Endodermal cell (in vitro differentiated cells): ENCODE measurements around the gene PRKG2. TPM values are rescaled to one million over a fixed set of nuclear protein-coding genes. Genes with fewer than 3 reads are reported as not detected.
"Not testable (repeated sequence)": the region's sequence is repeated elsewhere in the genome, so short reads cannot be mapped to it uniquely, and the experiment has no call there.

ENCODE experiments used
- DNase-seq: peaks from one replicate; pipeline ENCODE4 v3.0.0-alpha.2; 2017
- H3K27ac ChIP-seq: 2 replicates; pipeline ENCODE4 v1.5.1; 2013; ENCODE audit warnings: mild to moderate bottlenecking, low read depth, low read length, moderate library complexity
- H3K27me3 ChIP-seq: 2 replicates; pipeline ENCODE4 v1.6.1; 2013; ENCODE audit warnings: mild to moderate bottlenecking, low read length, moderate library complexity; ENCODE audit not compliant: insufficient read depth, control insufficient read depth, poor library complexity, severe bottlenecking
- H3K36me3 ChIP-seq: 2 replicates; pipeline ENCODE4 v1.7.0; 2013; ENCODE audit warnings: mild to moderate bottlenecking, low read length, moderate library complexity; ENCODE audit not compliant: control insufficient read depth, insufficient read depth
- H3K4me1 ChIP-seq: one replicate; pipeline ENCODE4 v1.7.0; 2013; ENCODE audit warnings: low read length; ENCODE audit not compliant: control insufficient read depth, insufficient read depth
- H3K4me3 ChIP-seq: 2 replicates; pipeline ENCODE4 v1.5.1; 2013; ENCODE audit warnings: mild to moderate bottlenecking, low read length, moderate library complexity
- H3K9ac ChIP-seq: 2 replicates; pipeline ENCODE4 v1.6.1; 2013; ENCODE audit warnings: mild to moderate bottlenecking, low read length, moderate library complexity; ENCODE audit not compliant: poor library complexity, severe bottlenecking; ENCODE audit errors: extremely low read depth
- H3K9me3 ChIP-seq: 2 replicates; pipeline ENCODE4 v1.6.1; 2013; ENCODE audit warnings: mild to moderate bottlenecking, low read length, moderate library complexity; ENCODE audit not compliant: control insufficient read depth
- H3K27ac Mint-ChIP-seq: 2 replicates; pipeline ENCODE4 v1.8.0; 2020; ENCODE audit warnings: mixed read lengths
- H3K27me3 Mint-ChIP-seq: 2 replicates; pipeline ENCODE4 v1.8.0; 2021; ENCODE audit warnings: mild to moderate bottlenecking, mixed read lengths; ENCODE audit not compliant: insufficient read depth
- H3K36me3 Mint-ChIP-seq: 2 replicates; pipeline ENCODE4 v1.8.0; 2020; ENCODE audit warnings: low read depth, mixed read lengths
- H3K4me1 Mint-ChIP-seq: 2 replicates; pipeline ENCODE4 v1.8.0; 2020; ENCODE audit warnings: mixed read lengths
- H3K4me3 Mint-ChIP-seq: 2 replicates; pipeline ENCODE4 v1.8.0; 2020; ENCODE audit warnings: mild to moderate bottlenecking, moderate library complexity, mixed read lengths
- H3K9me3 Mint-ChIP-seq: 2 replicates; pipeline ENCODE4 v1.8.0; 2020; ENCODE audit warnings: mild to moderate bottlenecking, mixed read lengths
- WGBS, 2 experiments: methylation state at CpG; one replicate each; pipeline versions ENCODE4 v1.1.5 to v1.1.7; 2013; ENCODE audit warnings: missing lambda C conversion rate in 2 of 2, mixed read lengths in 1 of 2; ENCODE audit not compliant: insufficient coverage in 1 of 2, insufficient read length in 1 of 2; 5-methylcytosine and 5-hydroxymethylcytosine counted together
- total RNA-seq, 2 donors: library from RNA; stranded (reverse); fragmentation: NEBNext Ultra II Directional in 1 of 2; extraction: Animal tissue kit (Norgen Biotek cat#: 25700) in 1 of 2; gene quantifications; 2 replicates in 1 of 2; 3 replicates in 1 of 2; pipeline ENCODE4 v1.2.1, GENCODE V29; 2021
- TF ChIP-seq, protein P1 (sequence below): fragments of 200-600 bp; sonication (generic); conservative IDR thresholded peaks from 2 replicates; pipeline ENCODE4 v1.5.0; 2021; ENCODE audit warnings: antibody characterized with exemption, mild to moderate bottlenecking

Gene PRKG2
- total RNA-seq, 2 donors from 2014 or later: 1.3 to 2.4 TPM

DNA sequence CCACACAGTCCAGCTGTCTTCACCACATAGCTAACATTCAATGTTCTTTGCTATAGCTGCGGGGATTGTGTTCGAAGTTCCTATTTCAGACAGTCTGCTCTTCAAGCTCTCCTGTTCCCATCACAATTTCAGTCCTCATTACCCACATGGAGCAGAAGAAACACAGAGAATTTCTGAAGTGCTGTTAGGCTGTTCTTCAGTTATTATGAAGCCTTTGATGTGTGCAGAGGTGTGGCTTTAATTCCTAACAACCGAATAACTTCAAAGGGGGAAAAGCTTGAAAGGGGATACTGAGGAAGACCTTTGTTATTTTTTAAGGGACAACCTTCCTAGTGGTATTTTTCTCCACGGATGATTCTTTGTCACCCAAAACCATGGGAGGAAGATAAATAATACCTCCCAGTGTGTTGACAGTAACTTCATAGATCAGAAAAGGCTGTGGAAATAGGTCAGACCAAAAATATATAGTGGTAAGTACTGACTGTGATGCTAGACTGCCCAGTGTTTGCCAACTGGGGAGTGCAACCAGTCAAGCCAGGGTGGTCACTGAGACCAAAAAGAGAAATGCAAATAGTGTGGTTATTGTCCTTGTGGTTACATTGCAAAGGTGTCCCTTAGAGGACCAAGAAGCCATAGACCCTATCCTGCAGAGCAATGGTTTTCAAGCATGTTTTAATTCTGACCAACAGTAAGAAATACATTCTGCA lies 52.1 kb downstream of the PRKG2 start:
- H3K27me3 Mint-ChIP-seq: peaks cover 11% of the 10 kb centered on the region
- H3K9me3 ChIP-seq: no peaks in the 10 kb centered on the region
- no peak for DNase-seq
- H3K4me3 ChIP-seq: no peak overlapping the region
- H3K4me1 ChIP-seq: no peaks in the 10 kb centered on the region
- H3K4me1 Mint-ChIP-seq: peaks cover 11% of the 10 kb centered on the region
- WGBS, 2 experiments: 75 to 85% methylated on average over 2 to 4 of the region's 4 CpGs
- H3K36me3 ChIP-seq: no peaks in the 10 kb centered on the region
- H3K4me3 Mint-ChIP-seq: no peak overlapping the region
- no peak overlapping the region for H3K27ac ChIP-seq
- TF ChIP-seq, protein P1, sequence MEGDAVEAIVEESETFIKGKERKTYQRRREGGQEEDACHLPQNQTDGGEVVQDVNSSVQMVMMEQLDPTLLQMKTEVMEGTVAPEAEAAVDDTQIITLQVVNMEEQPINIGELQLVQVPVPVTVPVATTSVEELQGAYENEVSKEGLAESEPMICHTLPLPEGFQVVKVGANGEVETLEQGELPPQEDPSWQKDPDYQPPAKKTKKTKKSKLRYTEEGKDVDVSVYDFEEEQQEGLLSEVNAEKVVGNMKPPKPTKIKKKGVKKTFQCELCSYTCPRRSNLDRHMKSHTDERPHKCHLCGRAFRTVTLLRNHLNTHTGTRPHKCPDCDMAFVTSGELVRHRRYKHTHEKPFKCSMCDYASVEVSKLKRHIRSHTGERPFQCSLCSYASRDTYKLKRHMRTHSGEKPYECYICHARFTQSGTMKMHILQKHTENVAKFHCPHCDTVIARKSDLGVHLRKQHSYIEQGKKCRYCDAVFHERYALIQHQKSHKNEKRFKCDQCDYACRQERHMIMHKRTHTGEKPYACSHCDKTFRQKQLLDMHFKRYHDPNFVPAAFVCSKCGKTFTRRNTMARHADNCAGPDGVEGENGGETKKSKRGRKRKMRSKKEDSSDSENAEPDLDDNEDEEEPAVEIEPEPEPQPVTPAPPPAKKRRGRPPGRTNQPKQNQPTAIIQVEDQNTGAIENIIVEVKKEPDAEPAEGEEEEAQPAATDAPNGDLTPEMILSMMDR: no peak
- no peaks in the 10 kb centered on the region for H3K36me3 Mint-ChIP-seq
- H3K27me3 ChIP-seq: no peaks in the 10 kb centered on the region
- H3K9ac ChIP-seq: no peak overlapping the region
- H3K9me3 Mint-ChIP-seq: peaks cover 6% of the 10 kb centered on the region
- no peak overlapping the region for H3K27ac Mint-ChIP-seq

DNA sequence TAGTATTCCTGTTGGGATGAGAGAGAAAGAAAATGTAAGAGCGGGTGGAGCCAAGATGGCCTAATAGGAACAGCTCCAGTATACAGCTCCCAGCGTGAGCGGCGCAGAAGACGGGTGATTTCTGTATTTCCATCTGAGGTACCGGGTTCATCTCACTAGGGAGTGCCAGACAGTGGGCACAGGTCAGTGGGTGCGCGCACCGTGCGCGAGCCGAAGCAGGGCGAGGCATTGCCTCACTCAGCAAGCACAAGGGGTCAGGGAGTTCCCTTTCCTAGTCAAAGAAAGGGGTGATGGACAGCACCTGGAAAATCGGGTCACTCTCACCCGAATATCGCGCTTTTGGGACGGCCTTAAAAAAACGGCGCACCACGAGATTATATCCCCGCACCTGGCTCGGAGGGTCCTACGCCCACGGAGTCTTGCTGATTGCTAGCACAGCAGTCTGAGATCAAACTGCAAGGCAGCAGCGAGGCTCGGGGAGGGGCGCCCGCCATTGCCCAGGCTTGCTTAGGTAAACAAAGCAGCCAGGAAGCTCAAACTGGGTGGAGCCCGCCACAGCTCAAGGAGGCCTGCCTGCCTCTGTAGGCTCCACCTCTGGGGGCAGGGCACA lies 61.2 kb downstream of the PRKG2 start:
- WGBS, 2 experiments: 60 to 80% methylated on average over 10 to 25 of the region's 30 CpGs

GRCh38 chr4:81152839-81153713 lies 61.9 kb downstream of the PRKG2 start:
- Histone ChIP-seq H3K4me3 (no peak overlapping the region), H3K27me3 (no peaks in the 10 kb centered on the region), H3K9ac (no peak overlapping the region), H3K4me1 (no peaks in the 10 kb centered on the region), H3K27ac (no peak overlapping the region), H3K36me3 (no peaks in the 10 kb centered on the region), H3K9me3 (no peaks in the 10 kb centered on the region)
- peaks cover 2% of the 10 kb centered on the region for H3K36me3 Mint-ChIP-seq
- H3K27me3 Mint-ChIP-seq: no peaks in the 10 kb centered on the region
- no peak for DNase-seq
- no peaks in the 10 kb centered on the region for H3K4me1 Mint-ChIP-seq
- WGBS, 2 experiments: 88 to 100% methylated on average over 1 of the region's 1 CpG
- peak overlapping the region; percentile 98 for H3K27ac Mint-ChIP-seq
- peak overlapping the region; percentile 81 for H3K4me3 Mint-ChIP-seq
- TF ChIP-seq, protein P1: no peak
- peaks cover 22% of the 10 kb centered on the region for H3K9me3 Mint-ChIP-seq

More for the DNA sequence above, 61.2 kb downstream of the PRKG2 start:
- not testable (repeated sequence) for H3K36me3 ChIP-seq, H3K27ac ChIP-seq, H3K27me3 ChIP-seq, H3K36me3 Mint-ChIP-seq, H3K4me1 ChIP-seq, H3K9me3 ChIP-seq, H3K27me3 Mint-ChIP-seq, H3K4me1 Mint-ChIP-seq
- Mint-ChIP-seq H3K27ac (peak overlapping the region; percentile 98), H3K4me3 (peak overlapping the region; percentile 81), H3K9me3 (peaks cover 29% of the 10 kb centered on the region)
- Histone ChIP-seq H3K9ac (peak overlapping the region; percentile 3), H3K4me3 (peak overlapping the region; percentile 70)
- DNase-seq: peak; percentile 69
